ENCODE data around the gene ARHGAP23. TPM values are rescaled to one million over a fixed set of nuclear protein-coding genes. Genes with fewer than 3 reads are reported as not detected.

ARHGAP23 gene
- total RNA-seq, 1 experiment from 2014 or later: 97.9 TPM

DNA sequence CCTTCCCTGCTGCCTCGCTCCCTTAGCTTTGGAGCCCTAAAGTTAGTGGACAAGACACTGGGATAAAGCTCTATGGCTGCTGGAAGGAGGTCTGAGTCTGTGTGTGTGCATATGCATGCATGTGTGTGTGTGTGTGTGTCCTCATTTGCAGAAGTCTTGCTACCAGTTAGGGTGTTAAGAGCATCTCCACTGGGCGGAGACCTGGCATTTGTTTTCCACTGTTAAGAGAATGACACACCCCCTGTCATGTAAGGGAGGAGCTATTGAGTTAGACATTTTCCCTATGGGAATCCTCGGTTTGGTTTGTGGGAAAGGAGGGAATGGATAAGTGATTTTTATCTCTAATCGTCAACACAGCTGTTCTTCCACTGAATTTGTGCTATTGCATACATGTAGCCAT lies 24.8 kb upstream of the ARHGAP23 start:
- no peak overlapping the region for H2BK15ac ChIP-seq (ENCODE audit: low read depth, low read length)
- H3K23me2 ChIP-seq (ENCODE audit: insufficient read length, low read depth, low read length, poor library complexity, severe bottlenecking): peaks cover 3% of the 10 kb centered on the region
- no peaks in the 10 kb centered on the region for H3K9me3 ChIP-seq (ENCODE audit: control insufficient read depth, low read depth, low read length)
- H2BK20ac ChIP-seq (ENCODE audit: low read depth, low read length, poor library complexity, severe bottlenecking): no peak overlapping the region
- no peak overlapping the region for H3K14ac ChIP-seq (ENCODE audit: insufficient read depth, low read length)
- TF ChIP-seq CTCF (conservative IDR thresholded peaks at IDR 0.05): no peak
- DNase-seq: peak; percentile 50
- no peak overlapping the region for H2BK12ac ChIP-seq (ENCODE audit: insufficient read length, low read depth, low read length)
- H4K5ac ChIP-seq (ENCODE audit: insufficient read length, low read depth, low read length): no peak overlapping the region
- no peak overlapping the region for H3K56ac ChIP-seq (ENCODE audit: insufficient read length, low read depth, low read length)
- H3K27ac ChIP-seq (ENCODE audit: insufficient read length, low read depth, low read length): no peak overlapping the region
- peaks cover 4% of the 10 kb centered on the region; the same call in 1 of the 2 replicates for H3K27me3 Mint-ChIP-seq (ENCODE audit: low read depth)
- H4K91ac ChIP-seq (ENCODE audit: insufficient read length, low read depth, low read length): no peak overlapping the region
- no peak overlapping the region for H3K23ac ChIP-seq (ENCODE audit: insufficient read length, low read depth, low read length)
- no peak overlapping the region for H2BK120ac ChIP-seq (ENCODE audit: low read depth, low read length, poor library complexity, severe bottlenecking)
- no peak overlapping the region for H3T11ph ChIP-seq (ENCODE audit: low read length)
- no peaks in the 10 kb centered on the region for H3K27me3 ChIP-seq (ENCODE audit: insufficient read depth, low read length)
- no peaks in the 10 kb centered on the region for H3K9me3 Mint-ChIP-seq
- H2AK5ac ChIP-seq (ENCODE audit: insufficient read length, low read length): no peak overlapping the region
- H3K4me1 Mint-ChIP-seq: peaks cover 28 to 30% of the 10 kb centered on the region in 2 experiments
- H3K4me2 ChIP-seq (ENCODE audit: insufficient read depth, insufficient read length, low read length): peak overlapping the region; percentile 30
- H3K4ac ChIP-seq (ENCODE audit: low read depth, low read length): no peak overlapping the region
- peak overlapping the region in 2 of 3 experiments; percentile 80 to 94; a peak in 3 of 7 replicates for H3K27ac Mint-ChIP-seq
- no peak overlapping the region for H3K18ac ChIP-seq (ENCODE audit: insufficient read length, low read depth, low read length)
- H3K36me3 Mint-ChIP-seq (ENCODE audit: insufficient read depth in 1 of 3, low read depth in 3 of 3): peaks cover 22 to 39% (median 26%) of the 10 kb centered on the region in 3 experiments; a peak in 6 of 7 replicates
- no peak overlapping the region for H2BK5ac ChIP-seq (ENCODE audit: insufficient read length, low read length)
- peak overlapping the region in 1 of 2 experiments; percentile 41; a peak in 3 of 5 replicates for H3K4me3 Mint-ChIP-seq
- H3K4me1 ChIP-seq (ENCODE audit: insufficient read depth, low read length): peaks cover 11% of the 10 kb centered on the region; the same call in 1 of the 2 replicates
- H4K20me1 ChIP-seq (ENCODE audit: control insufficient read depth, insufficient read depth, insufficient read length): no peaks in the 10 kb centered on the region
- H3K79me1 ChIP-seq (ENCODE audit: insufficient read depth, low read depth, low read length, poor library complexity, severe bottlenecking): no peaks in the 10 kb centered on the region
- H2AFZ ChIP-seq (ENCODE audit: low read length): no peak overlapping the region
- no peak overlapping the region for H3K9ac ChIP-seq (ENCODE audit: extremely low read depth, insufficient read length, low read length)
- H3K79me2 ChIP-seq (ENCODE audit: insufficient read depth, low read length): no peaks in the 10 kb centered on the region
- H4K8ac ChIP-seq (replicated peaks; ENCODE audit: insufficient read length, low read depth, low read length): no peak overlapping the region
- WGBS (ENCODE audit: extremely low coverage, insufficient read length, low lambda C conversion rate): no CpG with 5 or more reads among the region's 4 CpGs
